ENCODE measurements around the gene ELAVL2. TPM values are rescaled to one million over a fixed set of nuclear protein-coding genes. Genes with fewer than 3 reads are reported as not detected.
"Not testable (repeated sequence)": the region's sequence is repeated elsewhere in the genome, so short reads cannot be mapped to it uniquely, and the experiment has no call there.

ELAVL2 gene
- total RNA-seq, 4 donors from 2014 or later, result 0.63 to 2.6 TPM; not detected in 2

DNA sequence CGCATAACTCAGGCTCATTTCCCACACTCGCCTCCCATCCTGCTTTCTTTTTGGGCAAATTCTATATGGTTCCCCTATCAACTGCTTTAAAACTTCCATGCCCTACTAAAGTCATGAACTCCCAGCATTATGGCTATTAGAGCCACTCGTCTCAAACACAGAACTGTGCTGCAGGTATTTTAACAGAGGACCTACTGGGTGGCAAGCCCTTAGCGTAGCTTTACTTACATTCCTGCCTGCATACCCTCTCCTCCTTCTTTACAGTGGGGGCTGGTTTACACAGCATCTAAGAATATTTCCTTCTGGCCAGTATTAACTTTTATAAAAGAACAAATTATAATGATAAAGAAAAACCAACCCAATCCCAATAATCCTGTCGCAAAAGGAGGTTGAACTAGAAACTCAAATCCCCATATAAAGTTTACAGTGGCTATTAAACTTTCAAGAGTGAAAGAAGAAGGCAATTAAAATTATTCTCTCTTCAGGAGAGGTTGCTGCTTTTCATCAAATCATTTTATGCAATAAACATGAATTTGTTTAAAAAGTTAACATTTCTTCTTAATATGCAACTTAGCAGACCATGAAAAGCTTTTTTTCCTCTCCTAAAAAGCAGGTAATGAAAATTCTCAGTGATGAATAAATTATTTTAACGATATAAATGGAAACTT, 100.6 kb downstream of the ELAVL2 start:
- Histone ChIP-seq H3K27me3 (no peaks in the 10 kb centered on the region), H3K27ac (no peak overlapping the region), H3K36me3 (no peaks in the 10 kb centered on the region), H3K4me1 (no peaks in the 10 kb centered on the region), H3K4me3 (no peak overlapping the region), H3K9me3 (no peaks in the 10 kb centered on the region)
- TF ChIP-seq, protein P1, sequence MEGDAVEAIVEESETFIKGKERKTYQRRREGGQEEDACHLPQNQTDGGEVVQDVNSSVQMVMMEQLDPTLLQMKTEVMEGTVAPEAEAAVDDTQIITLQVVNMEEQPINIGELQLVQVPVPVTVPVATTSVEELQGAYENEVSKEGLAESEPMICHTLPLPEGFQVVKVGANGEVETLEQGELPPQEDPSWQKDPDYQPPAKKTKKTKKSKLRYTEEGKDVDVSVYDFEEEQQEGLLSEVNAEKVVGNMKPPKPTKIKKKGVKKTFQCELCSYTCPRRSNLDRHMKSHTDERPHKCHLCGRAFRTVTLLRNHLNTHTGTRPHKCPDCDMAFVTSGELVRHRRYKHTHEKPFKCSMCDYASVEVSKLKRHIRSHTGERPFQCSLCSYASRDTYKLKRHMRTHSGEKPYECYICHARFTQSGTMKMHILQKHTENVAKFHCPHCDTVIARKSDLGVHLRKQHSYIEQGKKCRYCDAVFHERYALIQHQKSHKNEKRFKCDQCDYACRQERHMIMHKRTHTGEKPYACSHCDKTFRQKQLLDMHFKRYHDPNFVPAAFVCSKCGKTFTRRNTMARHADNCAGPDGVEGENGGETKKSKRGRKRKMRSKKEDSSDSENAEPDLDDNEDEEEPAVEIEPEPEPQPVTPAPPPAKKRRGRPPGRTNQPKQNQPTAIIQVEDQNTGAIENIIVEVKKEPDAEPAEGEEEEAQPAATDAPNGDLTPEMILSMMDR (IDR thresholded peaks at IDR 0.05), result no peak
- no peak for TF ChIP-seq EP300 (IDR thresholded peaks at IDR 0.05)
- TF ChIP-seq POLR2A (IDR thresholded peaks at IDR 0.05), result no peak
- 82 to 84% methylated on average over 6 of the region's 6 CpGs for WGBS, 2 donors
- no peak for DNase-seq (ENCODE audit: low spot score in 2 of 2)

DNA sequence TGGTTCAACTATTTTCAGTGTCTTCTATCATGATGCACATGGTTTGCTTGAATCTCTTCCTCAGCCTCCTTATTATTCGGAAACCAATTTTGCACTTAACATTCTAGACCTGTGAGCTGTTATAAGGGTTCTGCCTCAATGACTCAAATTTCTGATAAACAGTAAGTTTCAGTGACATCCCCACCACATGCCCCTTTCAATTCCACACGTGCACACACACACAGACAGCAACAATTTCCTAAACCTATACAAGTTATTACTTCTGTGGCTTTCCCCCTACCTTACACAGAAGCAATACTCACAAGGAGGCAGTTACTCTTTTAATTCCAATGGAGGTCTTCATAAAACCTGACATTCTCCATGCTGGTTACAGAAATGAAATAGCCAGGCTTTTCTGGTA, 102.4 kb downstream of the ELAVL2 start:
- TF ChIP-seq EP300 (IDR thresholded peaks at IDR 0.05) (no peak), POLR2A (IDR thresholded peaks at IDR 0.05) (no peak)
- TF ChIP-seq, protein P1 (IDR thresholded peaks at IDR 0.05), result no peak
- no peaks in the 10 kb centered on the region for H3K27me3 ChIP-seq
- no peaks in the 10 kb centered on the region for H3K9me3 ChIP-seq
- no peaks in the 10 kb centered on the region for H3K36me3 ChIP-seq
- 91 to 94% methylated on average over 2 of the region's 2 CpGs for WGBS, 2 donors
- H3K4me1 ChIP-seq, result no peaks in the 10 kb centered on the region
- no peak overlapping the region for H3K4me3 ChIP-seq
- DNase-seq (ENCODE audit: low spot score in 2 of 2), result no peak
- no peak overlapping the region for H3K27ac ChIP-seq

DNA sequence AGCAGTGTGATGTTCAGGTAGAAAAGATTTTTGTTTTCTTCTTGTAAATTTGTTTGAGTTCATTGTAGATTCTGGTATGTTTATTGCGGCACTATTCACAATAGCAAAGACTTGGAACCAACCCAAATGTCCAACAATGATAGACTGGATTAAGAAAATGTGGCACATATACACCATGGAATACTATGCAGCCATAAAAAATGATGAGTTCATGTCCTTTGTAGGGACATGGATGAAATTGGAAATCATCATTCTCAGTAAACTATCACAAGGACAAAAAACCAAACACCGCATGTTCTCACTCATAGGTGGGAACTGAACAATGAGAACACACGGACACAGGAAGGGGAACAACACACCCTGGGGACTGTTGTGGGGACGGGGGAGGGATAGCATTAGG, 103.0 kb downstream of the ELAVL2 start:
- not testable (repeated sequence) for H3K4me1 ChIP-seq; H3K4me3 ChIP-seq; H3K36me3 ChIP-seq; DNase-seq (ENCODE audit: low spot score in 2 of 2); H3K9me3 ChIP-seq; H3K27ac ChIP-seq; H3K27me3 ChIP-seq
- 86 to 92% methylated on average over 4 of the region's 4 CpGs for WGBS, 2 donors

DNA sequence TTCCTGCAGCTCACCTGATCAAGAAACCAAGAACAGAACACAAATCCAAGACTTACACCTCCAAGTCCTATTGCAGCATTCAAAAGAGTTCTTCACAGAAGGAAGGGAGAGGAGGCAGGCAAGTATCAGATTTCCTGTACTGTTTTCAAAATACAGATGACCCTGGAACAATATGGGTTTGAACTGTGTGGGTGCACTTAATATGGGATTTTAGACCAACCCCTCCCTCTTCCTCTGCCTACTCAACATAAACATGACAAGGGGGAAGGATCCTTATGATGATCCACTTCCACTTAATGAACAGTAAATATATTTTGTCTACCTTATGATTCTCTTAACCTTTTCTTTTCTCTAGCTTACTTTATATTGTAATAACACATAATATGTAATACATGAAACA, 104.6 kb downstream of the ELAVL2 start:
- Histone ChIP-seq H3K27ac (no peak overlapping the region), H3K36me3 (no peaks in the 10 kb centered on the region), H3K4me1 (no peaks in the 10 kb centered on the region), H3K9me3 (no peaks in the 10 kb centered on the region), H3K4me3 (no peak overlapping the region), H3K27me3 (no peaks in the 10 kb centered on the region)
- TF ChIP-seq, protein P1 (IDR thresholded peaks at IDR 0.05), result no peak
- TF ChIP-seq POLR2A (IDR thresholded peaks at IDR 0.05), result no peak
- TF ChIP-seq EP300 (IDR thresholded peaks at IDR 0.05), result no peak
- no peak for DNase-seq (ENCODE audit: low spot score in 2 of 2)

DNA sequence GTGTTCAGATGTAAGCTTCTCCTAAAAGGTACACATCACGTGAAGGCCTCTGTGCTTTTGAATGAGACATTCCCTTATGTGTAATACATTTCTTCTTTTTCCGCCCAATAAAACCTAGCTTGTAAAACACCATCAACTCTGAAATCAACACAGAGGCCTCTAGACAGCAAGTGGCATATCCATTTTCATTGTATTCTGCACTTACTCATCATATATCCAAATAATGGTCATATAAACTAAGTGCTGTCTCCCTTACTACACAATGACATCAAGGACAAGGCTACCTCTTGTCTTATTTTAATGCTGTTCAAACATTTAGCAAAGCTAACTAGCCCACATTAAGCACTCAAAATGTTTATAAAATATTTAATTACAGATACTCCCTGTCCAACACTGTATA, 108.5 kb downstream of the ELAVL2 start:
- Histone ChIP-seq H3K36me3 (no peaks in the 10 kb centered on the region), H3K4me3 (no peak overlapping the region), H3K27me3 (no peaks in the 10 kb centered on the region), H3K9me3 (no peaks in the 10 kb centered on the region), H3K27ac (no peak overlapping the region), H3K4me1 (no peaks in the 10 kb centered on the region)
- TF ChIP-seq EP300 (IDR thresholded peaks at IDR 0.05) (no peak), POLR2A (IDR thresholded peaks at IDR 0.05) (no peak)
- TF ChIP-seq, protein P1 (IDR thresholded peaks at IDR 0.05), result no peak
- DNase-seq (ENCODE audit: low spot score in 2 of 2), result no peak
- 78 to 83% methylated on average over 2 of the region's 2 CpGs for WGBS, 2 donors

DNA sequence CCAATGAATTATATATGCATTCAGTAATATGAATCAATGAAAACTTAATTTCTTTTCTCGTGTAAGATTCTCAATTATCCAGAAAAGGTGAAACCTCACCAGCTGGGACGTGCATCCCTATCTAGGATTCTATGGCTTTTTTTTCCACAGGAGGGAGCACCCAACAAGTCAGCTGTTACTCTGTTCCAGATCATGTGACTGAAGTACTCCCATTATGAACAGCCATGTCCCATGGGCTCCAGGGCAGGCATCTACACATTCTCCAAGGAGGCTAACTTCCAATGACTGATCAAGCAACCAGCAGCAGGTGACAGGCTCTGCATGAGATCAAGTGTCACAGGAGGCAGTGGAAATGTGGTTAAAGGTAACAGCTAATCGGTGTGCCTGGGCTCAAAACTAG, 118.8 kb downstream of the ELAVL2 start:
- H3K27ac ChIP-seq, result no peak overlapping the region
- H3K27me3 ChIP-seq, result no peaks in the 10 kb centered on the region
- no peaks in the 10 kb centered on the region for H3K36me3 ChIP-seq
- TF ChIP-seq EP300 (IDR thresholded peaks at IDR 0.05) (no peak), POLR2A (IDR thresholded peaks at IDR 0.05) (no peak)
- TF ChIP-seq, protein P1 (IDR thresholded peaks at IDR 0.05), result no peak
- no peak overlapping the region for H3K4me3 ChIP-seq
- 91 to 98% methylated on average over 3 of the region's 3 CpGs for WGBS, 2 donors
- H3K9me3 ChIP-seq, result no peaks in the 10 kb centered on the region
- DNase-seq (ENCODE audit: low spot score in 2 of 2), result no peak
- H3K4me1 ChIP-seq, result no peaks in the 10 kb centered on the region

All from tibial nerve (tissue), 4 donors.